Uterus (tissue), 2 donors: ENCODE results near the gene COL4A1.

Experiments
- CTCF ChIP-seq, 4 experiments: fragments of 200-600 bp in 2 of 4; fragments of 450-650 bp in 2 of 4; sonication (generic) in 2 of 4; IDR thresholded peaks; one replicate each; pipeline ENCODE4 v1.5.1; 2016 to 2019; ENCODE audit warnings: antibody characterized with exemption in 4 of 4, mild to moderate bottlenecking in 2 of 4, moderate library complexity in 1 of 4
- POLR2A ChIP-seq, 2 donors: fragments of 450-650 bp; IDR thresholded peaks; one replicate each; pipeline ENCODE4 v1.6.1; 2016; ENCODE audit warnings: antibody characterized with exemption in 2 of 2, mild to moderate bottlenecking in 1 of 2, moderate library complexity in 1 of 2

- TF ChIP-seq CTCF (IDR thresholded peaks at IDR 0.05) (no peak), POLR2A (IDR thresholded peaks at IDR 0.05) (no peak)
Observed at GRCh38 chr13:110103534-110103933, 203.4 kb downstream of the COL4A1 start.
